Colonic mucosa (tissue), 4 donors: ENCODE measurements around the gene GLB1L3. TPM values are rescaled to one million over a fixed set of nuclear protein-coding genes. Genes with fewer than 3 reads are reported as not detected.
A peak's percentile ranks its signal among the peaks of the same experiment; 100 is the strongest.

Experiments used
- DNase-seq: peaks from one replicate; pipeline ENCODE4 v3.0.0-alpha.2; 2020
- H3K27ac ChIP-seq: fragments of 200-600 bp; one replicate; pipeline ENCODE4 v1.8.0; 2021
- H3K27me3 ChIP-seq: fragments of 200-600 bp; one replicate; pipeline ENCODE4 v1.8.0; 2021
- H3K36me3 ChIP-seq: fragments of 200-600 bp; one replicate; pipeline ENCODE4 v1.8.0; 2021
- H3K4me1 ChIP-seq: fragments of 200-600 bp; one replicate; pipeline ENCODE4 v1.8.0; 2021; ENCODE audit warnings: mild to moderate bottlenecking
- H3K4me3 ChIP-seq: fragments of 200-600 bp; one replicate; pipeline ENCODE4 v1.8.0; 2021
- H3K9ac ChIP-seq, 2 donors: one replicate each; pipeline ENCODE4 v1.7.0; 2013; ENCODE audit warnings: control low read depth in 2 of 2, low read depth in 2 of 2, low read length in 2 of 2
- H3K9me3 ChIP-seq: fragments of 200-600 bp; one replicate; pipeline ENCODE4 v1.8.0; 2021
- intact Hi-C: fragments of 100-400 bp; cut with DNase I; formaldehyde crosslinking; loops from one replicate; pipeline ENCODE4 v1.14.1; 2022
- total RNA-seq, 2 donors: library from RNA; stranded (reverse); fragmentation: NEBNext Ultra II Directional in 1 of 2; extraction: Animal tissue kit (Norgen Biotek cat#: 25700) in 1 of 2; gene quantifications; one replicate each; pipeline ENCODE4 v1.2.1, GENCODE V29; 2021
- TF ChIP-seq, protein P1 (sequence below): fragments of 200-600 bp; IDR thresholded peaks from one replicate; pipeline ENCODE4 v1.8.0; 2022; ENCODE audit warnings: antibody characterized with exemption, mild to moderate bottlenecking
- donor health status: healthy.
- donor health status: DM: no; HTN: no; CAD: no.
- donor health status: DM: no; HTN: no; CAD: no.

Gene GLB1L3
- total RNA-seq, 2 donors from 2014 or later = 0.15 TPM; not detected in 1

DNA sequence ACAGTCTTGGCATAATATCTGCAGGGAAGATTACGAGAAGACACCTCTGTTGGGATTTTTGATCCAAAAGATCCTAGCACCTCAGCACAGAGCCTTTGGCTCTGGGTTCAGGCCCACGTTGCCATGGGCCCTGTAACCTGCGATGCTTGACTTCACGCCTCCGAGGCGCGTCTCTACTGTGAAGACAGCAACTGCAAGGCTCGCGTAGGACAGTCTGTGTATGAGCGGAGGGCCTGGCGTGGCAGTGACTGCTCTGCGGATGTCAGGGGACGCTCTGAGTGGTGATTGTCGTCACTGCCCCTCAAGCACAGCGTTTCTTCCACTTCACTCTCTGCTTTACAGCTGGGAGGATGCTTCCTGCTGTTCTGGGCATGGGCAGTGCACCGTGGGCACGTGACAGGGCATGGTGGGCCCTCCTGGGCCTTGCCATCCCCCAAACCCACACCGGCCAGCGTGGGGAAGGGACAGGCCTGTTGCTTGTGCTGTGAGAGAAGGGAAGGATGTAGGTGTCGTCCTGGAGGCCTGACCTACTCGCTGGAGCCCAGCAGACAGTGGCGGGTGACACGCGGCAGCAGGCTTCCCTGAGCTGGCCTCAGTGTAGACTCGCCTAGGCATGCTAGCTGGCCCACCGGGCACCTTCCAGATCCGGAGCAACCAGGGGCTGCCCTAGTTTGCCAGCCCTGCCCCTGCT, 82.1 kb downstream of the GLB1L3 start:
- no peak overlapping the region for H3K4me3 ChIP-seq
- no peaks in the 10 kb centered on the region for H3K27me3 ChIP-seq
- no peak overlapping the region for H3K9ac ChIP-seq
- intact Hi-C loops = no loop called here
- no peaks in the 10 kb centered on the region for H3K36me3 ChIP-seq
- H3K9me3 ChIP-seq = no peaks in the 10 kb centered on the region
- TF ChIP-seq, protein P1, sequence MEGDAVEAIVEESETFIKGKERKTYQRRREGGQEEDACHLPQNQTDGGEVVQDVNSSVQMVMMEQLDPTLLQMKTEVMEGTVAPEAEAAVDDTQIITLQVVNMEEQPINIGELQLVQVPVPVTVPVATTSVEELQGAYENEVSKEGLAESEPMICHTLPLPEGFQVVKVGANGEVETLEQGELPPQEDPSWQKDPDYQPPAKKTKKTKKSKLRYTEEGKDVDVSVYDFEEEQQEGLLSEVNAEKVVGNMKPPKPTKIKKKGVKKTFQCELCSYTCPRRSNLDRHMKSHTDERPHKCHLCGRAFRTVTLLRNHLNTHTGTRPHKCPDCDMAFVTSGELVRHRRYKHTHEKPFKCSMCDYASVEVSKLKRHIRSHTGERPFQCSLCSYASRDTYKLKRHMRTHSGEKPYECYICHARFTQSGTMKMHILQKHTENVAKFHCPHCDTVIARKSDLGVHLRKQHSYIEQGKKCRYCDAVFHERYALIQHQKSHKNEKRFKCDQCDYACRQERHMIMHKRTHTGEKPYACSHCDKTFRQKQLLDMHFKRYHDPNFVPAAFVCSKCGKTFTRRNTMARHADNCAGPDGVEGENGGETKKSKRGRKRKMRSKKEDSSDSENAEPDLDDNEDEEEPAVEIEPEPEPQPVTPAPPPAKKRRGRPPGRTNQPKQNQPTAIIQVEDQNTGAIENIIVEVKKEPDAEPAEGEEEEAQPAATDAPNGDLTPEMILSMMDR = no peak
- no peak for DNase-seq
- no peaks in the 10 kb centered on the region for H3K4me1 ChIP-seq
- H3K27ac ChIP-seq = no peak overlapping the region

DNA sequence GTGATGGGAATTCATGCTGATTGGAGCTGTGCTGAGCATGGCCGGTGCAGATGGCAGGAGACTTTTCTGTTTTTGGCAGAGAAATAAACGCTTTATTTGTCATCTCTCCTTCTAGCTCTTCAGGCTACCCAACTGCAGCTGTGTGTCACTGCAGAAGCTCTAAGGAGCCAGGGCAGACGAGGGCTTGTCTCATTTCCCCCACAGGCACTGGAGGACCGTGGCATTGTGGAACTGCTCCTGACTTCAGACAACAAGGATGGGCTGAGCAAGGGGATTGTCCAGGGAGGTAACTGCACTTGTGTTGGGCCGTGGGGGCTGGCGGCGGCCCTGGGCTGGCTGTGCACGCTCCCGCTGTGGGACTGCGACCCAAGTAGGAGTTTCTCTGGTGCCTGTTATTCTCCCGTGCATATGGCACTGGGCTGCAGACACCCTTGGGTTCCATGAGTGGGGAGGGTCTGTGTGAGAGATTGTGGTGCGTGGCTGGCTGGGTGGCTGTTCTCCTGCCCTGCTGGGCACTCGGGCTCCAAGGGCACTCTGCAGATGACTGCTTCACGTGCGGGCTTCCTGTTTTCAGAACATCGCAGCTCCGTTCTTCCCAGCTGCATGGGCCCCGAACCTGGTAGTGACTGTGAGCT, 82.8 kb downstream of the GLB1L3 start:
- no peaks in the 10 kb centered on the region for H3K36me3 ChIP-seq
- intact Hi-C loops = no loop called here
- H3K27me3 ChIP-seq = no peaks in the 10 kb centered on the region
- no peak overlapping the region for H3K27ac ChIP-seq
- TF ChIP-seq, protein P1 = no peak
- no peak overlapping the region for H3K4me3 ChIP-seq
- no peak overlapping the region for H3K9ac ChIP-seq
- no peaks in the 10 kb centered on the region for H3K4me1 ChIP-seq
- DNase-seq = no peak
- H3K9me3 ChIP-seq = no peaks in the 10 kb centered on the region

DNA sequence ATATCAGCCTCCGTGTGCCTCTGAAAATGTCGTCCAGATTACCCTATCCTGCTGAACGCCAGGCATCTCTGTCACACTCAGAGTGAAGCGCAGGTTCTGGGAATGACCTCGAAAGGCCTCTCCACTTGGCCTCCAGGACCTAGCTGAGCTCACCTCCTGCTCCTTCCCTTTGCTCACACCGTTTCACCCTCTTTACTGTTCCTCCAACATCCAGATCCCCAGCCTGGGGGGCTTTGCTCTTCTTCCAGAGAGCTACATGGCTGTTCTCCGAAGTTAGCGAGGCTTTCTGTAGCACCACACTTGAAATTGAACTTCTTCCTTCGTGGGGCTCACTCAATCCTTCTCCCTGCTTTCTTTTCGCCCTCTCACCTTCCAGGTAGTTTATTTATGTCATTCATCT, 83.5 kb downstream of the GLB1L3 start:
- H3K27me3 ChIP-seq = no peaks in the 10 kb centered on the region
- intact Hi-C loops = loop anchor here (10.0 kb wide), 2 partner anchors 225 to 365 kb away; no protein-coding TSS in a partner anchor
- no peak overlapping the region for H3K4me3 ChIP-seq
- H3K27ac ChIP-seq = no peak overlapping the region
- no peak for DNase-seq
- H3K36me3 ChIP-seq = no peaks in the 10 kb centered on the region
- no peaks in the 10 kb centered on the region for H3K4me1 ChIP-seq
- no peaks in the 10 kb centered on the region for H3K9me3 ChIP-seq
- TF ChIP-seq, protein P1 = no peak
- no peak overlapping the region for H3K9ac ChIP-seq

DNA sequence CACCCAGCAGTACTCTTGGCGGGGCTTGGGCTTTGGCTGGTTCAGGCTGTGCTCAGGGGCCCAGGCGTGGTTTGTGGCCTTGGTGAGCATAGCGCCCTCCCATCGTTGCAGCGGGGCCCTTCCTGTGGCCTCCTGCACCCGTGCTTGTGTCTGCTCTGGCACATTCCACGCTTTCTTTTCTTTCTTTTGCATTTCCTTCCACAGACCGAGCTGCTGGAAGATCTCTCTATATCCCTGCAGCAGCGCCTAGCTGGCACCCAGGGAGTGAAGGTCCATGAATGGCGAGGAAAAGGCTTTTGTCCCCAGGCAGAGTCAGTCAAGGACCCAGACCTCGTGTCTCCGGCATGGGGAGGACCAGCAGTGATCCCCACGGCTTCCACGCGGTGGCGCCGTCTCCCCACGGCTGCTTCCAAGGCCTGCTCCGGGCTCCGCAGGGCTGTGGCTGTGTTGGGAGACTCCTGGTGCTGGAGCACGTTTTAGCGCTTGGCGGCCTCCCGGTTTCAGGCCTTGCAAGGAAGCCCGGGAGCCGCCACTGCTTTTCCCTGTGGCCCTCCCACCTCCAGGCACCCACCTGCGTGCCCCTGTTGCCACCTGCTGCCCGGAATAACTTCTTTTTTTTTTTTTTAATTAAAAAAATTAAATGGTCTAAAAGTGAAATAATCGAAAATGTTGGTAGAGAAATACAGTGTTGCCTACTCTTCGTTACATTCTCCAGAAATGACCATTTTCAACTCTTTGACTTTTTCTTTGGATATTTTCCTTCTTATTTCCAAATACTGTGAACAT, 84.1 kb downstream of the GLB1L3 start:
- Histone ChIP-seq H3K27ac (no peak overlapping the region), H3K4me1 (no peaks in the 10 kb centered on the region), H3K9ac (no peak overlapping the region), H3K4me3 (no peak overlapping the region), H3K36me3 (no peaks in the 10 kb centered on the region), H3K9me3 (no peaks in the 10 kb centered on the region), H3K27me3 (no peaks in the 10 kb centered on the region)
- TF ChIP-seq, protein P1 = peak; percentile 89
- intact Hi-C loops = loop anchor here (10.0 kb wide), 2 partner anchors 225 to 365 kb away; no protein-coding TSS in a partner anchor
- peak; percentile 80 for DNase-seq

DNA sequence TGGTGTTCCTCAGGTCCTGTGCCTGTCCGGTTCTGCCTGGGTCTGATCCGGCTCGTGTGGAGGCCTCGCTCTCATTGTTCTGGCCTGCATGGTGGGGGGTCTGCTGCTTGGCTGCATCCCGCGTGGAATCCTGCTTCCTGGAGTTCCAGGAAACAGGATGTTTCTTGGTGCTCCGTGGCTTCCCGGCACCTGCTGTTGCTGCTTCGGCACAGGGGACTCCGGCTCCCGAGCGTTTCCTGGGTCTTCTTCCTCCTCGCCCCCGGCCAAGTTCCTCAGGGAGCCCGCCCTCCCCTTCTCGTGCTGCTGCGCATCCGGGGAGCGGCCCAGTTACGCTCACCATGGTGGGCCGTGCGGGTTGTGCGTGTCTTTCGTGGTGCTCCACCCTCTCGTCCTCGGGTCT, 85.5 kb downstream of the GLB1L3 start:
- intact Hi-C loops = loop anchor here (10.0 kb wide), 2 partner anchors 223 to 363 kb away; no protein-coding TSS in a partner anchor
- H3K4me3 ChIP-seq = no peak overlapping the region
- H3K9me3 ChIP-seq = no peaks in the 10 kb centered on the region
- no peak overlapping the region for H3K9ac ChIP-seq
- no peak for DNase-seq
- TF ChIP-seq, protein P1 = no peak
- H3K36me3 ChIP-seq = no peaks in the 10 kb centered on the region
- no peak overlapping the region for H3K27ac ChIP-seq
- H3K4me1 ChIP-seq = no peaks in the 10 kb centered on the region
- H3K27me3 ChIP-seq = no peaks in the 10 kb centered on the region
